HepG2 (cell line): ENCODE results near the gene PDGFRA. TPM values are rescaled to one million over a fixed set of nuclear protein-coding genes. Genes with fewer than 3 reads are reported as not detected.

Experiments used
- ATAC-seq: fragments of 200-7000 bp; cut with Tn5 transposase; 3 replicates; pipeline ENCODE4 v1.9.1; 2020; ENCODE audit warnings: mild to moderate bottlenecking, moderate library complexity
- BruUV-seq: library from RNA; stranded (reverse); fragments of 400-500 nt; replicated peaks from 2 replicates; lab custom pipeline; 2021; lab: Mats Ljungman, UMichigan
- CTCF ChIA-PET: fragments of 300-600 bp; formaldehyde crosslinking; extraction: SDS; loops from one replicate; lab custom pipeline; 2021; ENCODE audit warnings: low total read pairs, inconsistent platforms, low intra/inter-chr PET ratio; lab: Yijun Ruan, JAX
- POLR2A ChIA-PET: fragments of 350-600 bp; sonication (Branson Sonifier 250); formaldehyde crosslinking; loops from one replicate; lab custom pipeline; 2020; ENCODE audit warnings: antibody characterized with exemption, inconsistent platforms; lab: Yijun Ruan, JAX
- DNase-seq: peaks from one replicate; pipeline ENCODE4 v3.0.0-alpha.2; 2015; ENCODE audit warnings: low spot score
- FAIRE-seq: peaks from 3 replicates; lab custom pipeline; 2011; peaks lifted over from hg19 to GRCh38; lab: Jason Lieb, UNC
- H2AFZ ChIP-seq: one replicate; pipeline ENCODE4 v1.6.1; 2011; ENCODE audit warnings: low read length, inconsistent platforms
- H3K27ac ChIP-seq: fragments of 300-600 bp; 3 replicates; pipeline ENCODE4 v1.8.0; 2011; ENCODE audit warnings: mixed run types, mild to moderate bottlenecking, mixed read lengths, low read length, inconsistent platforms; ENCODE audit not compliant: insufficient read depth; ENCODE audit errors: extremely low read length
- H3K27me3 ChIP-seq, 2 experiments: fragments of 200-600 bp in 1 of 2; 2 replicates in 1 of 2; 3 replicates in 1 of 2; pipeline versions ENCODE4 v1.6.0 to v1.8.0; 2011; ENCODE audit warnings: low read length in 2 of 2, mild to moderate bottlenecking in 2 of 2, moderate library complexity in 2 of 2, inconsistent platforms in 1 of 2; ENCODE audit not compliant: insufficient read depth in 2 of 2, control insufficient read depth in 1 of 2
- H3K36me3 ChIP-seq, 2 experiments: fragments of 200-600 bp in 1 of 2; replicated peaks in 1 of 2; 2 replicates in 1 of 2; 3 replicates in 1 of 2; pipeline versions ENCODE4 v1.5.1 to v1.8.0; 2011; ENCODE audit warnings: low read length in 2 of 2, inconsistent platforms in 1 of 2; ENCODE audit not compliant: insufficient read depth in 2 of 2, control insufficient read depth in 1 of 2
- H3K4me1 ChIP-seq: 2 replicates; pipeline ENCODE4 v1.5.1; 2012; ENCODE audit warnings: low read length, inconsistent platforms; ENCODE audit not compliant: insufficient read depth
- H3K4me2 ChIP-seq: 2 replicates; pipeline ENCODE4 v1.6.0; 2011; ENCODE audit warnings: low read depth, low read length, inconsistent platforms
- H3K4me3 ChIP-seq, 3 experiments: fragments of 200-600 bp in 1 of 3; sonication (generic), shearing (Covaris generic) in 1 of 3; replicated peaks in 1 of 3; 2 replicates each; pipeline ENCODE4 v1.5.1; 2011 to 2016; ENCODE audit warnings: low read length in 3 of 3, inconsistent platforms in 2 of 3, low read depth in 2 of 3, mild to moderate bottlenecking in 2 of 3, control low read depth in 1 of 3, mixed read lengths in 1 of 3; ENCODE audit not compliant: insufficient read depth in 1 of 3
- H3K79me2 ChIP-seq: one replicate; pipeline ENCODE4 v1.6.1; 2011; ENCODE audit warnings: low read length, inconsistent platforms; ENCODE audit not compliant: insufficient read depth
- H3K9ac ChIP-seq: 2 replicates; pipeline ENCODE4 v1.6.0; 2011; ENCODE audit warnings: mild to moderate bottlenecking, low read depth, low read length, inconsistent platforms; ENCODE audit not compliant: insufficient read depth
- H3K9me3 ChIP-seq: 2 replicates; pipeline ENCODE4 v1.5.1; 2012; ENCODE audit warnings: mild to moderate bottlenecking, low read length
- H4K20me1 ChIP-seq: 2 replicates; pipeline ENCODE4 v1.6.0; 2011; ENCODE audit warnings: inconsistent platforms, mild to moderate bottlenecking, low read length, moderate library complexity; ENCODE audit not compliant: insufficient read depth
- U2AF1 ChIP-seq: fragments of 200-400 bp; formaldehyde crosslinking; optimal IDR thresholded peaks from 2 replicates; pipeline ENCODE3; 2017; ENCODE audit warnings: mild to moderate bottlenecking, low read depth, low read length
- ZKSCAN5 ChIP-seq: sonication (generic); formaldehyde crosslinking; IDR thresholded peaks from 2 replicates; pipeline ENCODE4 v1.5.1; 2020; ENCODE audit warnings: mild to moderate bottlenecking, missing genetic modification reagents
- ZNF142 ChIP-seq: sonication (generic); formaldehyde crosslinking; IDR thresholded peaks from 2 replicates; pipeline ENCODE4 v1.4.0; 2020; ENCODE audit warnings: missing genetic modification reagents
- ZNF574 ChIP-seq: sonication (generic); formaldehyde crosslinking; IDR thresholded peaks from 2 replicates; pipeline ENCODE4 v1.4.0; 2020; ENCODE audit warnings: missing genetic modification reagents
- WGBS: methylation state at CpG from one replicate; pipeline ENCODE4 v1.1.6; 2017; ENCODE audit warnings: low lambda C conversion rate; 5-methylcytosine and 5-hydroxymethylcytosine counted together
- in situ Hi-C: cut with HindIII; loops from 2 replicates; pipeline ENCODE4 v1.10.0; 2017; ENCODE audit warnings: low pct_unique_long_range_greater_than_20kb; ENCODE audit not compliant: extremely low pct_ligation_motif_present
- intact Hi-C: fragments of 100-400 bp; cut with micrococcal nuclease; formaldehyde crosslinking; loops from one replicate; pipeline ENCODE4 v1.10.0; 2022; ENCODE audit not compliant: unreplicated experiment
- polyA plus RNA-seq, 8 experiments: library from polyadenylated mRNA; depleted of rRNA in 3 of 8; stranded (reverse) in 7 of 8; unstranded in 1 of 8; fragments of >200 nt; fragmentation: Illumina TruSeq in 4 of 8; extraction: Trizol in 4 of 8; gene quantifications; 2 replicates each; pipeline versions ENCODE4 v1.2.1 to v1.2.3, GENCODE V29; 2011 to 2016; ENCODE audit warnings: low read depth in 4 of 8, missing spikeins in 1 of 8, mixed read lengths in 1 of 8; ENCODE audit not compliant: insufficient read depth in 1 of 8
- total RNA-seq, 5 experiments: library from RNA; depleted of rRNA; stranded (reverse); fragments of >200 nt; fragmentation: Illumina TruSeq; extraction: Trizol; gene quantifications; 2 replicates each; pipeline ENCODE4 v1.2.3, GENCODE V29; 2016; ENCODE audit warnings: low read depth in 1 of 5
- TF ChIP-seq, protein P1 (sequence below): sonication (generic); formaldehyde crosslinking; conservative IDR thresholded peaks from 2 replicates; pipeline ENCODE4 v1.4.0; 2020; ENCODE audit warnings: missing genetic modification reagents
- TF ChIP-seq, protein P2 (sequence below): sonication (generic); formaldehyde crosslinking; IDR thresholded peaks from 2 replicates; pipeline ENCODE4 v1.5.1; 2020; ENCODE audit warnings: missing genetic modification reagents, mild to moderate bottlenecking, borderline replicate concordance

Gene PDGFRA
- total and polyA plus RNA-seq, 2 of the 13 experiments (the other 11 are each of a cell fraction or from before 2014, with no cell fraction given): 0.04 TPM; not detected in 1

DNA sequence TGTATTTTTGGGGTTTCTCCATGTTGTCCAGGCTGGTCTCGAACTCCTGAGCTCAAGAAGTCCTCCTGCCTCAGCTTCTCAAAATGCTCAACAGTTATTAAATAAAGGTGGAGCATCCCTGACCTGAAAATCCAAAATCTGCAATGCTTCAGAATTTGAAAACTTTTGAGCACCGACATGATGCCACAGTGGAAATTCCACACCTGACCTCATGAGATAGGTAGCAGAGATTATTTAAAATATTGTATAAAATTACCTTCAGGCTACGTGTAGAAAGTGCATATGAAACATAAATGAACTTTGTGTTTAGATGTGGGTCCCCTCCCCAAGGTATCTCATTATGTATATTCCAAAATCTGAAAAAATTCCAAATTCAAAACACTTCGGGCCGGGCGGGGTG, 42.7 kb upstream of the PDGFRA start (continued):
- no peak for TF ChIP-seq ZNF142 (CRISPR knock-in tag)
- TF ChIP-seq, all 625 proteins: peak for 0

DNA sequence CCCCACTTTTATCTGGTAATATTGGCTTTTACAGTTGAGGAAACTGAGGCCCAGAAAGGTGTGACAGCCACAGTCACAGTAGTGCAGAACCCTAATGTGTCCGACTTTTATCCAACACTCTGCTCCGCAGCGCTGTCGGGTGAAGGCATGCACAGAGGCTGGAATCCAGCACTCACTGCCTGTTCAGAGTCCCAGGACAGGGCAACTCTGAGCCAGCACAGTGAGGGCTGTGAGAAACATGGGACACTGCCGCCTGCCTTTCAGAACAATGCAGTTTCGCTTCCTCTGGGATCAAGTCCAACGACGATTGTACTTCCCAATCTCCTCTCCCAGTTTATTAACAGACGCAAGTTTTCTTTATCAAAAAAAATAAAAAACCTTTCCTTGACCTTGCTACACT, 41.9 kb upstream of the PDGFRA start:
- Histone ChIP-seq H3K4me2 (no peak overlapping the region), H3K36me3 (no peaks in the 10 kb centered on the region), H3K27me3 (no peaks in the 10 kb centered on the region), H3K4me1 (no peaks in the 10 kb centered on the region), H3K27ac (no peak overlapping the region), H3K79me2 (no peaks in the 10 kb centered on the region), H3K4me3 (no peak overlapping the region)
- CTCF ChIA-PET: no interaction called here
- DNase-seq (no peak), ATAC-seq (peak; percentile 84)
- TF ChIP-seq U2AF1 (no peak), ZKSCAN5 (CRISPR knock-in tag) (no peak), ZNF574 (no peak)
- TF ChIP-seq, protein P1, sequence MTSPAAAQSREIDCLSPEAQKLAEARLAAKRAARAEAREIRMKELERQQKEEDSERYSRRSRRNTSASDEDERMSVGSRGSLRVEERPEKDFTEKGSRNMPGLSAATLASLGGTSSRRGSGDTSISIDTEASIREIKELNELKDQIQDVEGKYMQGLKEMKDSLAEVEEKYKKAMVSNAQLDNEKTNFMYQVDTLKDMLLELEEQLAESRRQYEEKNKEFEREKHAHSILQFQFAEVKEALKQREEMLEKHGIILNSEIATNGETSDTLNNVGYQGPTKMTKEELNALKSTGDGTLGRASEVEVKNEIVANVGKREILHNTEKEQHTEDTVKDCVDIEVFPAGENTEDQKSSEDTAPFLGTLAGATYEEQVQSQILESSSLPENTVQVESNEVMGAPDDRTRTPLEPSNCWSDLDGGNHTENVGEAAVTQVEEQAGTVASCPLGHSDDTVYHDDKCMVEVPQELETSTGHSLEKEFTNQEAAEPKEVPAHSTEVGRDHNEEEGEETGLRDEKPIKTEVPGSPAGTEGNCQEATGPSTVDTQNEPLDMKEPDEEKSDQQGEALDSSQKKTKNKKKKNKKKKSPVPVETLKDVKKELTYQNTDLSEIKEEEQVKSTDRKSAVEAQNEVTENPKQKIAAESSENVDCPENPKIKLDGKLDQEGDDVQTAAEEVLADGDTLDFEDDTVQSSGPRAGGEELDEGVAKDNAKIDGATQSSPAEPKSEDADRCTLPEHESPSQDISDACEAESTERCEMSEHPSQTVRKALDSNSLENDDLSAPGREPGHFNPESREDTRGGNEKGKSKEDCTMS (CRISPR knock-in tag): no peak
- TF ChIP-seq, protein P2, sequence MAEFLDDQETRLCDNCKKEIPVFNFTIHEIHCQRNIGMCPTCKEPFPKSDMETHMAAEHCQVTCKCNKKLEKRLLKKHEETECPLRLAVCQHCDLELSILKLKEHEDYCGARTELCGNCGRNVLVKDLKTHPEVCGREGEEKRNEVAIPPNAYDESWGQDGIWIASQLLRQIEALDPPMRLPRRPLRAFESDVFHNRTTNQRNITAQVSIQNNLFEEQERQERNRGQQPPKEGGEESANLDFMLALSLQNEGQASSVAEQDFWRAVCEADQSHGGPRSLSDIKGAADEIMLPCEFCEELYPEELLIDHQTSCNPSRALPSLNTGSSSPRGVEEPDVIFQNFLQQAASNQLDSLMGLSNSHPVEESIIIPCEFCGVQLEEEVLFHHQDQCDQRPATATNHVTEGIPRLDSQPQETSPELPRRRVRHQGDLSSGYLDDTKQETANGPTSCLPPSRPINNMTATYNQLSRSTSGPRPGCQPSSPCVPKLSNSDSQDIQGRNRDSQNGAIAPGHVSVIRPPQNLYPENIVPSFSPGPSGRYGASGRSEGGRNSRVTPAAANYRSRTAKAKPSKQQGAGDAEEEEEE: no peak
- TF ChIP-seq, all 625 proteins: peak for 0
- in situ Hi-C loops: no loop called here
- no peak overlapping the region for H3K9ac ChIP-seq
- no TSS peak for BruUV-seq
- POLR2A ChIA-PET: no interaction called here
- intact Hi-C loops: no loop called here
- H2AFZ ChIP-seq: no peak overlapping the region
- H4K20me1 ChIP-seq: no peaks in the 10 kb centered on the region
- H3K9me3 ChIP-seq: no peaks in the 10 kb centered on the region
- no peak for FAIRE-seq
- 62% methylated on average over 5 of the region's 9 CpGs for WGBS
